Gastroesophageal sphincter (tissue), 4 donors: ENCODE measurements around the gene CSTF3. TPM values are rescaled to one million over a fixed set of nuclear protein-coding genes. Genes with fewer than 3 reads are reported as not detected.
"Not testable (repeated sequence)": the region's sequence is repeated elsewhere in the genome, so short reads cannot be mapped to it uniquely, and the experiment has no call there.

Source experiments
- ATAC-seq: fragments of 150-250 bp; one replicate; pipeline ENCODE4 v1.9.1; 2016; ENCODE audit warnings: mild to moderate bottlenecking, moderate library complexity
- H3K27ac ChIP-seq, 4 donors: fragments of 200-600 bp; sonication (generic) in 3 of 4; 1 replicate in 3 of 4; 2 replicates in 1 of 4; pipeline ENCODE4 v1.5.1; 2016 to 2019
- H3K27me3 ChIP-seq: fragments of 200-600 bp; sonication (generic); one replicate; pipeline ENCODE4 v1.5.1; 2019
- H3K36me3 ChIP-seq, 2 donors: fragments of 200-600 bp; sonication (generic); one replicate each; pipeline ENCODE4 v1.5.1; 2019; ENCODE audit warnings: control low read depth in 1 of 2
- H3K4me1 ChIP-seq, 3 donors: fragments of 200-600 bp; sonication (generic); 1 replicate in 2 of 3; 2 replicates in 1 of 3; pipeline ENCODE4 v1.5.1; 2016 to 2019; ENCODE audit warnings: control low read depth in 2 of 3
- H3K4me3 ChIP-seq, 2 donors: fragments of 200-600 bp; sonication (generic); one replicate each; pipeline ENCODE4 v1.5.1; 2019; ENCODE audit warnings: mild to moderate bottlenecking in 1 of 2, moderate library complexity in 1 of 2
- H3K9me3 ChIP-seq, 3 donors: fragments of 200-600 bp; sonication (generic); one replicate each; pipeline ENCODE4 v1.5.1; 2017 to 2019; ENCODE audit warnings: control low read depth in 2 of 3
- CTCF ChIP-seq, 4 experiments: fragments of 200-600 bp in 2 of 4; fragments of 450-650 bp in 2 of 4; sonication (generic) in 1 of 4; IDR thresholded peaks; one replicate each; pipeline ENCODE4 v1.5.1; 2017 to 2019; ENCODE audit warnings: antibody characterized with exemption in 4 of 4, mild to moderate bottlenecking in 2 of 4, moderate library complexity in 2 of 4
- EP300 ChIP-seq: sonication (generic); formaldehyde crosslinking; IDR thresholded peaks from one replicate; pipeline ENCODE4 v1.6.1; 2017; ENCODE audit warnings: antibody characterized with exemption, mild to moderate bottlenecking
- POLR2A ChIP-seq, 2 donors: fragments of 450-650 bp; IDR thresholded peaks; one replicate each; pipeline ENCODE4 v1.6.1; 2017; ENCODE audit warnings: antibody characterized with exemption in 2 of 2, mild to moderate bottlenecking in 2 of 2, moderate library complexity in 1 of 2
- POLR2AphosphoS5 ChIP-seq: sonication (generic); formaldehyde crosslinking; IDR thresholded peaks from one replicate; pipeline ENCODE4 v1.6.1; 2017; ENCODE audit warnings: antibody characterized with exemption
- WGBS, 2 donors: methylation state at CpG; one replicate each; pipeline ENCODE4 v1.1.5; 2018; ENCODE audit warnings: low coverage in 1 of 2; 5-methylcytosine and 5-hydroxymethylcytosine counted together
- total RNA-seq, 4 donors: library from RNA; depleted of rRNA; stranded (reverse); fragments of >200 nt; gene quantifications; one replicate each; pipeline ENCODE4 v1.1.0, GENCODE V29; 2016

CSTF3 gene
- total RNA-seq, 4 donors from 2014 or later = 8.3 to 15.4 (median 10.8) TPM

GRCh38 chr11:33132510-33132909, 28.8 kb downstream of the CSTF3 start:
- Histone ChIP-seq H3K9me3 (no peaks in the 10 kb centered on the region), H3K27me3 (no peaks in the 10 kb centered on the region), H3K4me1 (peaks cover 0 to 4% (median 0%) of the 10 kb centered on the region in 3 donors), H3K36me3 (no peaks in the 10 kb centered on the region), H3K4me3 (no peak overlapping the region), H3K27ac (no peak overlapping the region)
- TF ChIP-seq POLR2A (IDR thresholded peaks at IDR 0.05) = no peak
- TF ChIP-seq POLR2AphosphoS5 = no peak
- no peak for TF ChIP-seq EP300
- no peak for TF ChIP-seq CTCF (IDR thresholded peaks at IDR 0.05)
- 77% methylated on average over 3 to 4 of the region's 4 CpGs for WGBS, 2 donors
- no peak for ATAC-seq

GRCh38 chr11:33128739-33129138, 32.5 kb downstream of the CSTF3 start:
- ATAC-seq = no peak
- H3K4me3 ChIP-seq = no peak overlapping the region
- no peaks in the 10 kb centered on the region for H3K4me1 ChIP-seq
- no peak overlapping the region for H3K27ac ChIP-seq
- H3K36me3 ChIP-seq = peaks cover 0 to 12% of the 10 kb centered on the region in 2 donors
- 71 to 92% methylated on average over 2 of the region's 2 CpGs for WGBS, 2 donors
- no peaks in the 10 kb centered on the region for H3K9me3 ChIP-seq
- no peaks in the 10 kb centered on the region for H3K27me3 ChIP-seq
- no peak for TF ChIP-seq EP300
- no peak for TF ChIP-seq CTCF (IDR thresholded peaks at IDR 0.05)
- no peak for TF ChIP-seq POLR2A (IDR thresholded peaks at IDR 0.05)
- TF ChIP-seq POLR2AphosphoS5 = no peak

GRCh38 chr11:33125611-33126010, 35.7 kb downstream of the CSTF3 start:
- no peak for ATAC-seq
- Histone ChIP-seq H3K9me3 (no peaks in the 10 kb centered on the region), H3K36me3 (peaks cover 0 to 12% of the 10 kb centered on the region in 2 donors), H3K27me3 (no peaks in the 10 kb centered on the region), H3K4me3 (no peak overlapping the region), H3K4me1 (no peaks in the 10 kb centered on the region), H3K27ac (no peak overlapping the region)
- TF ChIP-seq CTCF (IDR thresholded peaks at IDR 0.05) (no peak), POLR2A (IDR thresholded peaks at IDR 0.05) (no peak), EP300 (no peak)
- 40 to 86% methylated on average over 1 of the region's 3 CpGs for WGBS, 2 donors

GRCh38 chr11:33125025-33125424, 36.3 kb downstream of the CSTF3 start:
- Histone ChIP-seq H3K27ac (no peak overlapping the region), H3K4me3 (no peak overlapping the region), H3K9me3 (no peaks in the 10 kb centered on the region), H3K27me3 (no peaks in the 10 kb centered on the region), H3K4me1 (no peaks in the 10 kb centered on the region), H3K36me3 (peaks cover 0 to 12% of the 10 kb centered on the region in 2 donors)
- 100% methylated on average over 2 of the region's 2 CpGs for WGBS, 2 donors
- ATAC-seq = no peak
- no peak for TF ChIP-seq CTCF (IDR thresholded peaks at IDR 0.05)
- TF ChIP-seq EP300 = no peak
- no peak for TF ChIP-seq POLR2AphosphoS5
- TF ChIP-seq POLR2A (IDR thresholded peaks at IDR 0.05) = no peak

GRCh38 chr11:33122696-33123095, 38.6 kb downstream of the CSTF3 start:
- not testable (repeated sequence) for H3K4me1 ChIP-seq, H3K27me3 ChIP-seq, H3K4me3 ChIP-seq, ATAC-seq, H3K27ac ChIP-seq, H3K9me3 ChIP-seq
- WGBS, 2 donors = 100% methylated on average over 1 of the region's 1 CpG; no CpG with 5 or more reads in 1 of the 2 donors
- H3K36me3 ChIP-seq = peaks cover 0 to 12% of the 10 kb centered on the region in 2 donors

GRCh38 chr11:33116535-33116934, 44.7 kb downstream of the CSTF3 start:
- Histone ChIP-seq H3K9me3 (no peaks in the 10 kb centered on the region), H3K27ac (no peak overlapping the region), H3K4me3 (no peak overlapping the region), H3K36me3 (no peaks in the 10 kb centered on the region), H3K27me3 (no peaks in the 10 kb centered on the region), H3K4me1 (no peaks in the 10 kb centered on the region)
- TF ChIP-seq CTCF (IDR thresholded peaks at IDR 0.05) = no peak
- no peak for TF ChIP-seq POLR2A (IDR thresholded peaks at IDR 0.05)
- TF ChIP-seq POLR2AphosphoS5 = no peak
- TF ChIP-seq EP300 = no peak
- no peak for ATAC-seq
